Esophagus muscularis mucosa (tissue), 3 donors: Measurements from ENCODE around the gene ADCY3.

ENCODE experiments used
- POLR2A ChIP-seq: fragments of 450-650 bp; IDR thresholded peaks from one replicate; pipeline ENCODE4 v1.6.1; 2017; ENCODE audit warnings: antibody characterized with exemption, moderate library complexity, mild to moderate bottlenecking, low read depth
- POLR2AphosphoS5 ChIP-seq, 2 donors: sonication (generic); formaldehyde crosslinking; IDR thresholded peaks; one replicate each; pipeline ENCODE4 v1.6.1; 2017; ENCODE audit warnings: antibody characterized with exemption in 2 of 2
- TF ChIP-seq, protein P1 (sequence below), 3 experiments: fragments of 200-600 bp in 2 of 3; fragments of 450-650 bp in 1 of 3; sonication (generic) in 2 of 3; IDR thresholded peaks; one replicate each; pipeline ENCODE4 v1.5.1; 2017 to 2019; ENCODE audit warnings: antibody characterized with exemption in 3 of 3, mild to moderate bottlenecking in 2 of 3, moderate library complexity in 1 of 3

DNA sequence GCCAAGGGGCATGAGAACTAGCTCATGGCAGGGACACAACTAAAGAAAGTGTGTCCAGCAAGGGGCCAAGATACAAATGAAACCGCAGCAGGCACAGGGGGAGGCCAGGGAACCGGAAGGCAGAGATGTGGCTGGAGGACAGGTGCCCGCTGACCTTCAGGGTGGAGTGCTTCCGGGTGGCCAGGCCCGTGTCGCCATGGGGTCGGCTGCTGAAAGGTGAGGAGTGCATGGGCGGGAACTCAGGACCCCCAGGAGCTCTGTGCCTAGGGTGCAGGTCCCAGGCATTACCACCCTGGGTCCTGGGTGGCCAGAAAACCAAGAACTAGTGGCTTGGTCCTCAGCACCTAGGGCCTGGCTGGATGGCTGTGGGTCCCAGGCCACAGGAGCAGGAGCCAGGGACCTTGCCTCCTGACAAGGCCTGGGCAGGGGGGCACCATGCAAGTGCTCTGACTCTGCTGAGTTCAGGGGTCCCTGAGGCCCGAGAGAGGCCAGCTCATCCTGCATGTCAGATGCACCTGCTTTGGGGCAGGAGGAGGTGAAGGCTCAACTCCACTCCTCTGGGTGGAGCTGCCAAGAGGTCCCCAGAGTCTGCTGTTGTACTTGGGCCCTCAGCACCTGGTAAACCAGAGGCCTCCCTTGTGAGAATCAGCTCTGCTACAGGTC lies 75.9 kb downstream of the ADCY3 start:
- TF ChIP-seq, protein P1, sequence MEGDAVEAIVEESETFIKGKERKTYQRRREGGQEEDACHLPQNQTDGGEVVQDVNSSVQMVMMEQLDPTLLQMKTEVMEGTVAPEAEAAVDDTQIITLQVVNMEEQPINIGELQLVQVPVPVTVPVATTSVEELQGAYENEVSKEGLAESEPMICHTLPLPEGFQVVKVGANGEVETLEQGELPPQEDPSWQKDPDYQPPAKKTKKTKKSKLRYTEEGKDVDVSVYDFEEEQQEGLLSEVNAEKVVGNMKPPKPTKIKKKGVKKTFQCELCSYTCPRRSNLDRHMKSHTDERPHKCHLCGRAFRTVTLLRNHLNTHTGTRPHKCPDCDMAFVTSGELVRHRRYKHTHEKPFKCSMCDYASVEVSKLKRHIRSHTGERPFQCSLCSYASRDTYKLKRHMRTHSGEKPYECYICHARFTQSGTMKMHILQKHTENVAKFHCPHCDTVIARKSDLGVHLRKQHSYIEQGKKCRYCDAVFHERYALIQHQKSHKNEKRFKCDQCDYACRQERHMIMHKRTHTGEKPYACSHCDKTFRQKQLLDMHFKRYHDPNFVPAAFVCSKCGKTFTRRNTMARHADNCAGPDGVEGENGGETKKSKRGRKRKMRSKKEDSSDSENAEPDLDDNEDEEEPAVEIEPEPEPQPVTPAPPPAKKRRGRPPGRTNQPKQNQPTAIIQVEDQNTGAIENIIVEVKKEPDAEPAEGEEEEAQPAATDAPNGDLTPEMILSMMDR (IDR thresholded peaks at IDR 0.05) = no peak
- TF ChIP-seq POLR2AphosphoS5 (IDR thresholded peaks at IDR 0.05) (no peak), POLR2A (no peak)
